Testis (tissue), 2 donors: ENCODE measurements around the gene RNF213.

ENCODE experiments used
- POLR2A ChIP-seq: fragments of 450-650 bp; IDR thresholded peaks from one replicate; pipeline ENCODE4 v1.6.1; 2017; ENCODE audit warnings: antibody characterized with exemption, mild to moderate bottlenecking, moderate library complexity
- TF ChIP-seq, protein P1 (sequence below), 3 experiments: fragments of 450-650 bp in 2 of 3; fragments of 200-600 bp in 1 of 3; sonication (generic) in 1 of 3; IDR thresholded peaks; one replicate each; pipeline ENCODE4 v1.5.1; 2016 to 2019; ENCODE audit warnings: antibody characterized with exemption in 3 of 3, mild to moderate bottlenecking in 2 of 3, moderate library complexity in 1 of 3

DNA sequence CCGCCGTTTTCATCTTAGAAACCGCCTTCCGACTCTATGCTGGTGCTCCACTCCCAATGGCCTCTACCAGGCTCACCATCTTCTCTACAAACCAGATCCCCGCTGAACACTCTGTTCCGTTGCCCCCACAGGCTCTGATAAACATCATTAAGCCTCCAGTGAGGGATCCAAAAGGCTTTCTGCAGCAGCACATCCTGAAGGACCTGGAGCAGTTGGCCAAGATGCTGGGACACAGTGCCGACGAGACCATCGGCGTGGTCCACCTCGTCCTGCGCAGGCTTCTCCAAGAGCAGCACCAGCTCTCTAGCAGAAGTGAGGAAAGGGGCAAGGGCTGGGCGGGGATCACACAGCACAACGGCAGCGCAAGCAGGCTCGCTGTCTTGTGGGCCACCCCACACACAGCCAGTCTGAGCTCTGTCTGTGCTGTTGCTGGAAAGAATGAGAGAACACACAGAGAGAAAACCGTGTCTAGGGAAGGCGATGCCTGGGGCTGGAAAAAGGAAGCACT lies 120.8 kb downstream of the RNF213 start:
- TF ChIP-seq, protein P1, sequence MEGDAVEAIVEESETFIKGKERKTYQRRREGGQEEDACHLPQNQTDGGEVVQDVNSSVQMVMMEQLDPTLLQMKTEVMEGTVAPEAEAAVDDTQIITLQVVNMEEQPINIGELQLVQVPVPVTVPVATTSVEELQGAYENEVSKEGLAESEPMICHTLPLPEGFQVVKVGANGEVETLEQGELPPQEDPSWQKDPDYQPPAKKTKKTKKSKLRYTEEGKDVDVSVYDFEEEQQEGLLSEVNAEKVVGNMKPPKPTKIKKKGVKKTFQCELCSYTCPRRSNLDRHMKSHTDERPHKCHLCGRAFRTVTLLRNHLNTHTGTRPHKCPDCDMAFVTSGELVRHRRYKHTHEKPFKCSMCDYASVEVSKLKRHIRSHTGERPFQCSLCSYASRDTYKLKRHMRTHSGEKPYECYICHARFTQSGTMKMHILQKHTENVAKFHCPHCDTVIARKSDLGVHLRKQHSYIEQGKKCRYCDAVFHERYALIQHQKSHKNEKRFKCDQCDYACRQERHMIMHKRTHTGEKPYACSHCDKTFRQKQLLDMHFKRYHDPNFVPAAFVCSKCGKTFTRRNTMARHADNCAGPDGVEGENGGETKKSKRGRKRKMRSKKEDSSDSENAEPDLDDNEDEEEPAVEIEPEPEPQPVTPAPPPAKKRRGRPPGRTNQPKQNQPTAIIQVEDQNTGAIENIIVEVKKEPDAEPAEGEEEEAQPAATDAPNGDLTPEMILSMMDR (IDR thresholded peaks at IDR 0.05) = no peak
- TF ChIP-seq POLR2A = no peak
